HG03039 (cell line): ENCODE results near the gene SPACA4.
"Not testable (repeated sequence)": the region's sequence is repeated elsewhere in the genome, so short reads cannot be mapped to it uniquely, and the experiment has no call there.

Experiments
- ATAC-seq: cut with Tn5 transposase; IDR thresholded peaks from one replicate; pipeline ENCODE4 v1.9.1; 2021; ENCODE audit warnings: mild to moderate bottlenecking, moderate library complexity; ENCODE audit not compliant: unreplicated experiment

The SPACA4 gene

DNA sequence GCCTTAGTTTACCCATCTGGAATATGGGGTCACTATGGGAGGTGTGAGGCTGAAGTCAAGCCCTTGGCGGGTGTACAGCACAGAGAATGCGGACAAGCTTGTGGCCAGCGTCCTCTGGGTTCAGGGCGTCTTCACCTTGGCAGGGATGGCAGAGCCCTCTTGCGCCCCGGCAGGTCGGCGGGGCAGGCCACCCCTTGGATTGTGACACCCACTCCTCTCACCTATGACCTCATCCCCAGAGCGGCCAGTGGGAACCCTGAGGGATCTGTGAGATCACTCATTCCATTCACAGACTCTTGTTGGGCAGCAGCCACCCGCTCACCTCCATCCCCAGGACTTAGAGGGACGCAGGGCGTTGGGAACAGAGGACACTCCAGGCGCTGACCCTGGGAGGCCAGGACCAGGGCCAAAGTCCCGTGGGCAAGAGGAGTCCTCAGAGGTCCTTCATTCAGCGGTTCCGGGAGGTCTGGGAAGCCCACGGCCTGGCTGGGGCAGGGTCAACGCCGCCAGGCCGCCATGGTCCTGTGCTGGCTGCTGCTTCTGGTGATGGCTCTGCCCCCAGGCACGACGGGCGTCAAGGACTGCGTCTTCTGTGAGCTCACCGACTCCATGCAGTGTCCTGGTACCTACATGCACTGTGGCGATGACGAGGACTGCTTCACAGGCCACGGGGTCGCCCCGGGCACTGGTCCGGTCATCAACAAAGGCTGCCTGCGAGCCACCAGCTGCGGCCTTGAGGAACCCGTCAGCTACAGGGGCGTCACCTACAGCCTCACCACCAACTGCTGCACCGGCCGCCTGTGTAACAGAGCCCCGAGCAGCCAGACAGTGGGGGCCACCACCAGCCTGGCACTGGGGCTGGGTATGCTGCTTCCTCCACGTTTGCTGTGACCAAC lies at the start of gene SPACA4:
Gene SPACA4, plus strand, starts transcription at position 280 of the 896 bp plus-strand sequence. Its CDS starts 237 bp downstream, at position 517.
- no peak for ATAC-seq

GRCh38 chr19:48556825-48557224 lies 49.7 kb upstream of the SPACA4 start:
- no peak for ATAC-seq

DNA sequence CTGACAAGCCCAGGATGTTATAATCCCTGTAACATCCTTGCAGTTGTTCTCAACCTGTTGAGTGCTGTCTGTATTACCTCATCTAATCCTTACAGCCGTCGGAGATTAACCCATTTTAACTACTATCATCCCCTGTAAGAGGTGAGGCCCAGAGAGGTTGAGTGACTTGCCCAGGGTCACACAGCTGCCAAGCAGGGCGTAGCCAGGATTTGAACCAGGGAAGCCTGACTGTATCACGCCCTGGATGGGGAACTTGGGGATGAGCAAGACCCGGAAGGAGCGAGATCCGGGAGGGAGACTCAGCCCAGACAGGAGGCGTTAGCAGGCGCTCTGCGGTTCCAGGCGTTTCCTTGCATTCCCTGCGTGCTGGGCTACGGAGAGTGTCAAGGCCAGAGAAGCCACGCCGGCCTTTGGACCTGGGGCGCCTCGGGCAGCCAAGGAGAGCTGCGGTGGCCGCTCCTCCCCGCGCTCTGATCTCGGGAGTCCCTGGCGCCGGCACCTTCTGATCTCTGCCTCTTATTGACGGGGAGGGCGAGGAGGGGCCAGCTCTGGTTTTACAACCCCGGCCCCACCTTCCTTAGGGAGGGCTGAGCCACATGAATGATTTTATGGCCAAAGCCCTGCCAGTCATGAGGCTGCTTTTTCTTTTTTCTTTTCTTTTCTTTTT lies 48.4 kb upstream of the SPACA4 start:
- no peak for ATAC-seq

DNA sequence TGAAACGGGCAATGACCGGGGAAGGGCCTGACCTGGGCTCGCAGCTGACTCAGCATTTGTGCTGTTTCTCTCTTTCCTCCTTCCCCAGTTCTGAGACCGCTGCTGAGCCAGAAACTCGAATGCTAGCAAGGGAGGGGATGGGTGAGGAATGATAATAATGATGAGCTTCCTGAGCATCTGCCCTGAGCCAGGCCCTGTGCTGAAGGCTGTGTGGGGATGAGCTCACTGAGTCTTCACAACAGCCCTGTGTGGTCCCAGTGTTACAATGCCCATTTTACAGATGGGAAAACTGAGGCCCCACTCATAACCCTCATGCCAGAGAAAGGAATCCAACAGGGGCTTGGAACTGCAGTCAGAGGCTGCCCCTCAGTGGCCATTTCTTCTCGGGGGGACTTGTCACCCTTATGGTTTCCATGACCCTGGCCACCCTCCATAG lies 46.4 kb upstream of the SPACA4 start:
- no peak for ATAC-seq

DNA sequence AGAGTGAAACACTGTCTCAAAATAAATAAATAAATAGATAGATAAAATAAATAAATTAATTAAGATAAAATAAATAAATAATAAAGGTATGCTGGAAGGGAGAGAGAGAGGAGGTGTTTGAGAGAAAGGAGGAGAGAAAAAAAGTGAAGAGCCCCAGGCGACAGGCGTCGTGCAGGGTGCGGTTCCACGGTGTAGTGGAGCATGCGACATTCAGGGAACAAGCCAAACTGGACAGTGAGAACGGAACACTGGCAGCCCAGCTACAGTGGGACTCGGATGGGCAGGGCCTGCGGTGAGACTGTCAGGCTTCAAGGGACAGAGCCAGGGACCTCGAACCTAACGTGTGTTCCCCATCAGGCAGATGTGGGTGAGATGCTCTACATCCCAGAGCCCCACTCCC lies 45.1 kb upstream of the SPACA4 start:
- ATAC-seq = no peak

DNA sequence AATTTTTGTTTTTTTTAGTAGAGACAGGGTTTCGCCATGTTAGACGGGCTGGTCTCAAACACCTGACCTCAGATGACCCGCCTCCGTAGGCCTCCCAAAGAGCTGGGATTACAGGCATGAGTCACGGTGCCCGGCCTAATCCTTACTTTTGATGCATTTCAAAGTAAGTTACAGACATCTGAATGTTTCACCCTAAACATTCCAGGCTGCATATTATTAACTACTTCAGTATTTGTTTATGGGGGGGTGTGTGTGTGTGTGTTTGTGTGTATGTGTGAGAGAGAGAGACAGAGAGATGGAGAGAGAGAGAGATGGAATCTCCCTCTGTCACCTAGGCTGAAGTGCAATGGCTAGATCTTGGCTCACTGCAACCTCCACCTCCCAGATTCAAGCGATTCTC lies 41.5 kb upstream of the SPACA4 start:
- no peak for ATAC-seq

- no peak for ATAC-seq
Measured at GRCh38 chr19:48568345-48568886, 38.1 kb upstream of the SPACA4 start.

DNA sequence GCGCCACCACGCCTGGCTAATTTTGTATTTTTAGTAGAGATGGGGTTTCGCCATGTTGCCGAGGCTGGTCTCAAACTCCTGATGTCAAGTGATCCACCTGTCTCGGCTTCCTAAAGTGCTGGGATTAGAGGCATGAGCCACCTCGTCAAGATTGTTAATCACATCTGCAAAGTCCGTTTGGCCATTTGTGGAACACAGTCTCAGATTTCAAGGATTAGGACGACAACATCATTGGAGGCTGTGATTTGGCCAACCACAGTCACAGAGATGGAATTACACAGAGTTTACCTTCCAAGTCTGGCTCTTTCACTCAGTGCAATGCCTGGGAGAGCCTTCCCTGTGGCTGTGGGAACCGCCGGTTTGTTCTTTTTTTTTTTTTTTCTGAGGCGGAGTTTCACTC lies 36.7 kb upstream of the SPACA4 start:
- no peak for ATAC-seq

DNA sequence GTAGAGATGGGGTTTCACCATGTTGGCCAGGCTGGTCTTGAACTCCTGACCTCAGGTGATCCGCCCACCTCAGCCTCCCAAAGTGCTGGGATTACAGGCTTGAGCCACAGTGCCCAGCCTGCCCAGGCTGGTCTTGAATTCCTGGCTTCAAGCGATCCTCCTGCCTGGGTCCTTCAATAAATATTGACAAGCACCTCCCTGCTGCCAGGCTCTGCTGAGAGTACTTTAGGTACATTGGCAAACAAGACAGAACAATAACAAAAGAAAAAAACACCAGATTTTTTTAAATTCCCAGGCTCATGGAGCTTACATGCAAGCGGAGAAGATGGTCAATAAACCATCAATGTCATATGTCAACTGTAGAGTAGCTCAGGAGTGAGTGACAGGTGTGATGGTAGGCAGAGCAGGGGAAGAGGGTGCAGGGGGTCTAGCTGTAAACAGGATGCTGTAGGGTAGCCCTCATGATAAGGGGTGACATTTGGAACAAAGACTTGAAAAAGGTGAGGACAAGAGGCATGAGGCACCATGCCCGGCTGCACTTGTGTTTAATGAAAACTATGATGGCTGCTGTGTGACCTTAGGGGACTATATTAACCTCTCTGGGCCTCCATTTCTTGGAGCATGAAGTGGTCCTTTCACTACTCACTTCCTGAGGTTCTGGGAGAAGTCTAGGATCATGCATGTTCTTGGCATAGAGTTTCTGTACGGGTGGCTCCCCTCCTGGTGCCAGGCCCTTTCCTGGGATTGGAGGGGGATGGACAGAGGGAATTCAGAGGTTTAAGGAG lies 35.0 kb upstream of the SPACA4 start:
- ATAC-seq = no peak

DNA sequence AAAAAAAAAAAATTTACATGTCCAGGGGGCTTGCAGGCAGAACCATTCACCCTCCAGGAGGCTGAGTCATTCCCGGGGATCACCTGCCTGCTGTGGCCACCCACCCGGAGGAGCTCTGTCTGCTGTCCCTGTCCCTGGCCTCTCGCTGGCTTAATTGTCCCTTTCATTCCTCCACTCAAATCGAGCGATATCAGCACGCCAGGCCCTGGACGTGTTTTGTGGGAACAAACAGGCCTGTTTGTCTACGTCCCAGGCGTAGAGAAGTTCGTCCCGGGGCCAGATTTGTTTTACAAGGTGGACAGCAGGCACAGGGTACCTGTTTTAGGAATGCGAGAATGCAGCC lies 33.4 kb upstream of the SPACA4 start:
- no peak for ATAC-seq

DNA sequence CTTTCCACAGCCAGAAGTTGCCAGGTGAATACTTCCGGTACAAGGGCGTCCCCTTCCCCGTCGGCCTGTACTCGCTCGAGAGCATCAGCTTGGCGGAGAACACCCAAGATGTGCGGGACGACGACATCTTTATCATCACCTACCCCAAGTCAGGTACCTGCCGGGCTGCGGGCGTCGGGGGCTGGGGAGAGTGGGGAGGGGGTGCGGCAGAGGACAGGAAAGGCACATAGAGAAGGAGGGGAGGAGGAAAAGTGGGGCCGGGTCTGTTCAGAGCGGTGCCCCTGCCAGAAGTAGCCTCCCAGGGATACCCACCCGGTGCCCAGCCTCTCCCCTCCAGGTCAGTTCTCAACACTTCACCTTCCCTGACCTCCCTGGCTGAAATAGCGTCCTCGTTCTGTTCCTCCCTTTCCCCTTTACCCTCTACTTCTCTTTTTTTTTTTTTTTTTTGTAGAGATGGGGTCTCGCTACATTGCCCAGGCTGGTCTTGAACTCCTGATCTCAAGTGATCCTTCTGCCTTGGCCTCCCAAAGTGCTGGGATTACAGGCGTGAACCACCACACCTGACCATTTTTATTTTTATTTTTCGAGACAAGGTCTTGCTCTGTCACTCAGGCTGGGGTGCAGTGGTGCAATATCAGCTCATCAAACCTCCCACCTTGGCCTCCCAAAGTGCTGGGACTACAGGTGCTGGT lies 30.5 kb upstream of the SPACA4 start:
- no peak for ATAC-seq

- not testable (repeated sequence) for ATAC-seq
Measured at GRCh38 chr19:48577908-48578307, 28.6 kb upstream of the SPACA4 start.

DNA sequence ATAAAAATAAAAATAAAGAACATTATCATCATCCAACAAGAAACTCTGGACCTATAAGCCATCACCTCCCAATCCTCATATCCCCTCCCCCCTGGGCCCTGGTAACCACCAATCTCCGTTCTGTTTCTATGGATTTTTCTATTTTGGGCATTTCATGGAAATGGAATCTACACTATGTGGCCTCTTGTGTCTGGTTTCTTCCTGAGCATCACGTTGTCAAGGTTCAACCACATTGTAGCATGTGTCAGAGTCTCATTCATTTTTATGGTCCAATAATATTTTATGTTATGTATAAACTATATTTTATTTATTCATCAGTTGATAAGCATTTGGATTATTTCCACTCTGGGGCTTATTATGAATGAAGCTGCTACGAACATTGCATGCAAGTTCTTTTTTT lies 27.7 kb upstream of the SPACA4 start:
- no peak for ATAC-seq

- ATAC-seq = no peak
Measured at GRCh38 chr19:48582168-48582567, 24.4 kb upstream of the SPACA4 start.

DNA sequence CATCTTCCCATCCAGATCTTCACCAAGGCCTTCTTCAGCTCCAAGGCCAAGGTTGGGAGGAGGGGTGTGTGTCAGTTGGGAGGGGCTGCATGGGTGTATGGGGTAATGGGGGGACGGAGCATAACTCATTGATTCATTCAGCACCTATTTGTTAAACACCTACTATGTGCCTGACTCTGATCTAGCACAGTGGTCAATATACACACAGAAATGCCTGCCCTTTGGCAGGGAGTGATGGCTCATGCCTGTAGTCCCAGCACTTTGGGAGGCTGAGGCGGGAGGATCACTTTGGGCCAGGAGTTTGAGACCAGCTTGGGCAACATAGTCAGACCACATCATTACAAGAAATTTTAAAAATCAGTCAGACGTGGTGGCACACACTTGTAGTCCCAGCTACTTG lies 19.2 kb upstream of the SPACA4 start:
- ATAC-seq = no peak

GRCh38 chr19:48588670-48589401 lies 17.7 kb upstream of the SPACA4 start:
- no peak for ATAC-seq

GRCh38 chr19:48591021-48591420 lies 15.5 kb upstream of the SPACA4 start:
- no peak for ATAC-seq

GRCh38 chr19:48595171-48595570 lies 11.4 kb upstream of the SPACA4 start:
- ATAC-seq = no peak

GRCh38 chr19:48595833-48596232 lies 10.7 kb upstream of the SPACA4 start:
- ATAC-seq = no peak

GRCh38 chr19:48596237-48596636 lies 10.3 kb upstream of the SPACA4 start:
- ATAC-seq = no peak
